ENCODE data around the gene GUF1. TPM values are rescaled to one million over a fixed set of nuclear protein-coding genes. Genes with fewer than 3 reads are reported as not detected.

GUF1 gene
- total RNA-seq, result 10 to 100 TPM; 11.4 to 15.7 (median 14.5) TPM

GRCh38 chr4:44678094-44679041 is at the start of gene GUF1:
Gene GUF1, plus strand, starts transcription at chr4:44678420. Its CDS starts 203 bp downstream, at chr4:44678623.
- intact Hi-C loops (cut with DNase I), result loop anchor here (5.0 kb wide), 1 partner anchor 231 kb away; the partner anchor contains the start of gene KCTD8
- H3K27me3 ChIP-seq, result no peaks in the 10 kb centered on the region
- H3K27ac ChIP-seq (replicated peaks in 1 of 4), result peak within 1 kb of the TSS; percentile 86 to 92 (median 88)
- DNase-seq (ENCODE audit: extremely low spot score), result peak; percentile 96
- H3K4me3 ChIP-seq, result peak within 1 kb of the TSS; percentile 73 to 88 (median 80)
- H3K9me3 ChIP-seq, result no peaks in the 10 kb centered on the region
- peaks cover 20 to 29% (median 26%) of the 10 kb centered on the region in 4 donors for H3K4me1 ChIP-seq
- TF ChIP-seq EP300 (IDR thresholded peaks at IDR 0.05), result no peak
- peak; percentile 87 to 92 for TF ChIP-seq POLR2AphosphoS5 (IDR thresholded peaks at IDR 0.05)
- no peak for TF ChIP-seq POLR2A (IDR thresholded peaks at IDR 0.05; ENCODE audit: low read depth)
- TF ChIP-seq CTCF (IDR thresholded peaks at IDR 0.05), result peak in 1 of 3 experiments; percentile 15
- WGBS, result under 1% methylated on average over 18 of the region's 57 CpGs
- peaks cover 4 to 18% (median 10%) of the 10 kb centered on the region in 4 donors for H3K36me3 ChIP-seq

- TF ChIP-seq EP300 (IDR thresholded peaks at IDR 0.05) (no peak), CTCF (IDR thresholded peaks at IDR 0.05) (peak; percentile 45 to 74 (median 66)), POLR2A (IDR thresholded peaks at IDR 0.05; ENCODE audit: low read depth) (no peak)
- no peak for DNase-seq (ENCODE audit: extremely low spot score)
- intact Hi-C loops (cut with DNase I), result loop anchor here (10.0 kb wide), 1 partner anchor 1495 kb away; no protein-coding TSS in a partner anchor
Measured at GRCh38 chr4:44629280-44629866, 48.8 kb upstream of the GUF1 start.

GRCh38 chr4:44632089-44632488 is 46.1 kb upstream of the GUF1 start:
- intact Hi-C loops (cut with DNase I), result no loop called here
- no peak for TF ChIP-seq EP300 (IDR thresholded peaks at IDR 0.05)
- DNase-seq (ENCODE audit: extremely low spot score), result no peak
- H3K27ac ChIP-seq (replicated peaks in 1 of 4), result no peak overlapping the region
- no peak overlapping the region for H3K4me3 ChIP-seq
- no peaks in the 10 kb centered on the region for H3K9me3 ChIP-seq
- H3K27me3 ChIP-seq, result no peaks in the 10 kb centered on the region
- no peaks in the 10 kb centered on the region for H3K36me3 ChIP-seq
- WGBS, result 91% methylated on average over 4 of the region's 4 CpGs
- no peaks in the 10 kb centered on the region for H3K4me1 ChIP-seq

More at GRCh38 chr4:44629280-44629866, 48.8 kb upstream of the GUF1 start:
- 6% methylated on average over 2 of the region's 2 CpGs for WGBS
- Histone ChIP-seq H3K9me3 (no peaks in the 10 kb centered on the region), H3K36me3 (no peaks in the 10 kb centered on the region), H3K4me1 (peaks cover 0 to 5% (median 4%) of the 10 kb centered on the region in 4 donors), H3K27ac (replicated peaks in 1 of 4) (no peak overlapping the region), H3K27me3 (no peaks in the 10 kb centered on the region), H3K4me3 (no peak overlapping the region)

- no peak for TF ChIP-seq CTCF (IDR thresholded peaks at IDR 0.05)
- TF ChIP-seq POLR2AphosphoS5 (IDR thresholded peaks at IDR 0.05), result no peak
- TF ChIP-seq POLR2A (IDR thresholded peaks at IDR 0.05; ENCODE audit: low read depth), result no peak
- TF ChIP-seq EP300 (IDR thresholded peaks at IDR 0.05), result no peak
- 86% methylated on average over 8 of the region's 8 CpGs for WGBS
- Histone ChIP-seq H3K4me3 (no peak overlapping the region), H3K27me3 (no peaks in the 10 kb centered on the region), H3K4me1 (no peaks in the 10 kb centered on the region), H3K36me3 (no peaks in the 10 kb centered on the region), H3K9me3 (no peaks in the 10 kb centered on the region), H3K27ac (replicated peaks in 1 of 4) (no peak overlapping the region)
- DNase-seq (ENCODE audit: extremely low spot score), result no peak
- intact Hi-C loops (cut with DNase I), result no loop called here
Measured at GRCh38 chr4:44632733-44633132, 45.5 kb upstream of the GUF1 start.

GRCh38 chr4:44638091-44638490 is 40.1 kb upstream of the GUF1 start:
- Histone ChIP-seq H3K9me3 (peaks cover 0 to 6% (median 0%) of the 10 kb centered on the region in 4 donors), H3K27me3 (no peaks in the 10 kb centered on the region), H3K4me3 (no peak overlapping the region), H3K4me1 (no peaks in the 10 kb centered on the region), H3K36me3 (no peaks in the 10 kb centered on the region), H3K27ac (replicated peaks in 1 of 4) (no peak overlapping the region)
- TF ChIP-seq POLR2A (IDR thresholded peaks at IDR 0.05; ENCODE audit: low read depth) (no peak), POLR2AphosphoS5 (IDR thresholded peaks at IDR 0.05) (no peak), CTCF (IDR thresholded peaks at IDR 0.05) (no peak), EP300 (IDR thresholded peaks at IDR 0.05) (no peak)
- no peak for DNase-seq (ENCODE audit: extremely low spot score)
- WGBS, result 90% methylated on average over 4 of the region's 4 CpGs
- intact Hi-C loops (cut with DNase I), result no loop called here

All from esophagus muscularis mucosa (tissue), 4 donors.